ENCODE data around the gene GLRX3. TPM values are rescaled to one million over a fixed set of nuclear protein-coding genes. Genes with fewer than 3 reads are reported as not detected.

GLRX3 gene
- total and polyA plus RNA-seq, 2 of the 13 experiments (the other 11 are each of a cell fraction or from before 2014, with no cell fraction given): 91.4 to 135 TPM

DNA sequence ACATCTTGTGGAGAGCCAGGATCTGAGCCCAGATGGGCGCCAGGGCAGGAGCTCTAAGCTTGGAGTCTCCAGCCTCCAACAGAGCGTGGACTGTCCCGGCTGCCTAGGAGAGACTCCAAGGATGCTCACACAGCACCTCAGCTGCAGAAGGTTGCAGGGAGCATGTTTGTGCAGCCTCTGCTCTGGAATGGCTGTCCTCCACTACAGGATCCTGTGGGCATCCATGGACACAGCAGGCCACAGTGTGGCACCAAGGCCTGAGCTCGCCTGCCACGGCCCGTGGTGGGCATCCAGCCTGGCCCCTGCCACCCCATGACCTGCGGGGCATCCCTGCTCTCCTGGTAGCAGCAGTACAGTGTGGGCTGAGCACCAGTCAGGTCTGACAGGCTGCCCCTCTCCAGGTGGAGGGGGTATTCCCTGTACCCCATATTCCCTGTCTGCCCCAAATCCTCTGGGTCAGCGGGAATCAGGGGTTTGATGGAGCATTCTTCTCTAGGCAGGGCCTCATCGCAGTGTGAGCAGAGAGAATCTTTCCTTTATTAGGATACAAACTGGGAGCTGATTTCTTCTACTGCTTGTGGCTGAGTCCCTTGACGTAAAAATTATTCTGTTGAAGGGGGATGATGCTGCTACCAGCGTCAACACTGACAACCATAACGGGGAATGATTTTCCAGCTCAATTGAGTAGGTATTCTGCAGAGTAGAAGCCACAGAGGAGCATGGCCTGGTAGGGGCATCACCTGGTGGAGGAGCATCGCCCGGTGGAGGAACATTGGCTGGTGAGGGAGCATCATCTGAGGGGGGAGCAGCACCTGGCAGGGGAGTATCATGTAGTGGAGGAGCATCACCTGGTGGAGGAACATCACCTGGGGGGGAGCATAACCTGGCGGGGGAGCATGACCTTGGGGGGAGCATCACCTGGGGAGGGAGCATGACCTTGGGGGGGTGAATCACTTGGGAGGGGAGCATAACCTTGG is 60.6 kb downstream of the GLRX3 start:
- ChIA-PET POLR2A (no interaction called here), CTCF (ENCODE audit: low intra/inter-chr PET ratio, low total read pairs) (no interaction called here)
- in situ Hi-C loops (cut with HindIII; ENCODE audit: extremely low pct_ligation_motif_present, low pct_unique_long_range_greater_than_20kb) (loop anchor here (25.0 kb wide), 1 partner anchor 1691 kb away; no protein-coding TSS in a partner anchor), intact Hi-C loops (cut with micrococcal nuclease; ENCODE audit: unreplicated experiment) (no loop called here)
- FAIRE-seq: no peak
- no peak overlapping the region for H3K4me2 ChIP-seq (ENCODE audit: low read depth, low read length)
- H3K27ac ChIP-seq (ENCODE audit: extremely low read length, insufficient read depth, low read length): no peak overlapping the region
- no peak overlapping the region for H3K9ac ChIP-seq (ENCODE audit: insufficient read depth, low read depth, low read length)
- BruUV-seq (replicated peaks): no TSS peak
- WGBS (ENCODE audit: low lambda C conversion rate): 94% methylated on average over 9 of the region's 15 CpGs
- no peak for DNase-seq (ENCODE audit: low spot score)
- H3K4me1 ChIP-seq (ENCODE audit: insufficient read depth, low read length): no peaks in the 10 kb centered on the region
- no peaks in the 10 kb centered on the region; a peak in 1 of 5 replicates for H3K27me3 ChIP-seq (ENCODE audit: control insufficient read depth in 1 of 2, insufficient read depth in 2 of 2, low read length in 2 of 2)
- H3K9me3 ChIP-seq (ENCODE audit: low read length): no peaks in the 10 kb centered on the region
- 0 out of 2 replicates have a peak, but pooled peaks cover 2% of the 10 kb centered on the region for H4K20me1 ChIP-seq (ENCODE audit: insufficient read depth, low read length)
- no peak overlapping the region for H2AFZ ChIP-seq (ENCODE audit: low read length)
- no peaks in the 10 kb centered on the region for H3K36me3 ChIP-seq (replicated peaks in 1 of 2; ENCODE audit: control insufficient read depth in 1 of 2, insufficient read depth in 2 of 2, low read length in 2 of 2)
- no peaks in the 10 kb centered on the region for H3K79me2 ChIP-seq (ENCODE audit: insufficient read depth, low read length)
- no peak overlapping the region for H3K4me3 ChIP-seq (replicated peaks in 1 of 3; ENCODE audit: insufficient read depth in 1 of 3, low read depth in 2 of 3, low read length in 3 of 3)
- no peak for ATAC-seq
- TF ChIP-seq ZNF672 (CRISPR knock-in tag; IDR thresholded peaks at IDR 0.05) (no peak), IRF2 (CRISPR knock-in tag; IDR thresholded peaks at IDR 0.05) (no peak), ZBTB3 (CRISPR knock-in tag; IDR thresholded peaks at IDR 0.05; ENCODE audit: borderline replicate concordance, low read depth) (no peak), HOXA7 (CRISPR knock-in tag; IDR thresholded peaks at IDR 0.05) (no peak), HDAC2 (CRISPR knock-in tag; IDR thresholded peaks at IDR 0.05) (no peak), ZNF781 (CRISPR knock-in tag; IDR thresholded peaks at IDR 0.05; ENCODE audit: borderline replicate concordance, not compliant biosample characterization) (no peak), MAF1 (CRISPR knock-in tag; IDR thresholded peaks at IDR 0.05; ENCODE audit: borderline replicate concordance) (no peak), SMARCE1 (IDR thresholded peaks at IDR 0.05; ENCODE audit: borderline replicate concordance) (no peak), PAWR (CRISPR knock-in tag; IDR thresholded peaks at IDR 0.05; ENCODE audit: borderline replicate concordance) (no peak), EP300 (IDR thresholded peaks at IDR 0.05; ENCODE audit: low read depth in 2 of 2, low read length in 2 of 2) (no peak), EP300 (CRISPR knock-in tag; IDR thresholded peaks at IDR 0.05; ENCODE audit: borderline replicate concordance) (no peak)
- TF ChIP-seq, protein P1, sequence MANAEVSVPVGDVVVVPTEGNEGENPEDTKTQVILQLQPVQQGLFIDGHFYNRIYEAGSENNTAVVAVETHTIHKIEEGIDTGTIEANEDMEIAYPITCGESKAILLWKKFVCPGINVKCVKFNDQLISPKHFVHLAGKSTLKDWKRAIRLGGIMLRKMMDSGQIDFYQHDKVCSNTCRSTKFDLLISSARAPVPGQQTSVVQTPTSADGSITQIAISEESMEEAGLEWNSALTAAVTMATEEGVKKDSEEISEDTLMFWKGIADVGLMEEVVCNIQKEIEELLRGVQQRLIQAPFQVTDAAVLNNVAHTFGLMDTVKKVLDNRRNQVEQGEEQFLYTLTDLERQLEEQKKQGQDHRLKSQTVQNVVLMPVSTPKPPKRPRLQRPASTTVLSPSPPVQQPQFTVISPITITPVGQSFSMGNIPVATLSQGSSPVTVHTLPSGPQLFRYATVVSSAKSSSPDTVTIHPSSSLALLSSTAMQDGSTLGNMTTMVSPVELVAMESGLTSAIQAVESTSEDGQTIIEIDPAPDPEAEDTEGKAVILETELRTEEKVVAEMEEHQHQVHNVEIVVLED (CRISPR knock-in tag; IDR thresholded peaks at IDR 0.05; ENCODE audit: borderline replicate concordance): no peak
- TF ChIP-seq, protein P2, sequence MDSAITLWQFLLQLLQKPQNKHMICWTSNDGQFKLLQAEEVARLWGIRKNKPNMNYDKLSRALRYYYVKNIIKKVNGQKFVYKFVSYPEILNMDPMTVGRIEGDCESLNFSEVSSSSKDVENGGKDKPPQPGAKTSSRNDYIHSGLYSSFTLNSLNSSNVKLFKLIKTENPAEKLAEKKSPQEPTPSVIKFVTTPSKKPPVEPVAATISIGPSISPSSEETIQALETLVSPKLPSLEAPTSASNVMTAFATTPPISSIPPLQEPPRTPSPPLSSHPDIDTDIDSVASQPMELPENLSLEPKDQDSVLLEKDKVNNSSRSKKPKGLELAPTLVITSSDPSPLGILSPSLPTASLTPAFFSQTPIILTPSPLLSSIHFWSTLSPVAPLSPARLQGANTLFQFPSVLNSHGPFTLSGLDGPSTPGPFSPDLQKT (CRISPR knock-in tag; IDR thresholded peaks at IDR 0.05; ENCODE audit: borderline replicate concordance): no peak
- TF ChIP-seq, protein P3, sequence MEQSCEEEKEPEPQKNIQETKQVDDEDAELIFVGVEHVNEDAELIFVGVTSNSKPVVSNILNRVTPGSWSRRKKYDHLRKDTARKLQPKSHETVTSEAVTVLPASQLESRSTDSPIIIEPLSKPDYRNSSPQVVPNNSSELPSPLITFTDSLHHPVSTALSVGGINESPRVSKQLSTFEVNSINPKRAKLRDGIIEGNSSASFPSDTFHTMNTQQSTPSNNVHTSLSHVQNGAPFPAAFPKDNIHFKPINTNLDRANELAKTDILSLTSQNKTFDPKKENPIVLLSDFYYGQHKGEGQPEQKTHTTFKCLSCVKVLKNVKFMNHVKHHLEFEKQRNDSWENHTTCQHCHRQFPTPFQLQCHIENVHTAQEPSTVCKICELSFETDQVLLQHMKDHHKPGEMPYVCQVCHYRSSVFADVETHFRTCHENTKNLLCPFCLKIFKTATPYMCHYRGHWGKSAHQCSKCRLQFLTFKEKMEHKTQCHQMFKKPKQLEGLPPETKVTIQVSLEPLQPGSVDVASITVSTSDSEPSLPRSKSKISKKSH (CRISPR knock-in tag; IDR thresholded peaks at IDR 0.05; ENCODE audit: borderline replicate concordance): no peak
- TF ChIP-seq, protein P4, sequence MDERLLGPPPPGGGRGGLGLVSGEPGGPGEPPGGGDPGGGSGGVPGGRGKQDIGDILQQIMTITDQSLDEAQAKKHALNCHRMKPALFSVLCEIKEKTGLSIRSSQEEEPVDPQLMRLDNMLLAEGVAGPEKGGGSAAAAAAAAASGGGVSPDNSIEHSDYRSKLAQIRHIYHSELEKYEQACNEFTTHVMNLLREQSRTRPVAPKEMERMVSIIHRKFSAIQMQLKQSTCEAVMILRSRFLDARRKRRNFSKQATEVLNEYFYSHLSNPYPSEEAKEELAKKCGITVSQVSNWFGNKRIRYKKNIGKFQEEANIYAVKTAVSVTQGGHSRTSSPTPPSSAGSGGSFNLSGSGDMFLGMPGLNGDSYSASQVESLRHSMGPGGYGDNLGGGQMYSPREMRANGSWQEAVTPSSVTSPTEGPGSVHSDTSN (CRISPR knock-in tag; IDR thresholded peaks at IDR 0.05): no peak

Measured in HepG2 (cell line).